Uterus (tissue), 2 donors: ENCODE data around the gene GMPPB.

Experiments
- POLR2A ChIP-seq, 2 donors: fragments of 450-650 bp; IDR thresholded peaks; one replicate each; pipeline ENCODE4 v1.6.1; 2016; ENCODE audit warnings: antibody characterized with exemption in 2 of 2, mild to moderate bottlenecking in 1 of 2, moderate library complexity in 1 of 2
- TF ChIP-seq, protein P1 (sequence below), 4 experiments: fragments of 200-600 bp in 2 of 4; fragments of 450-650 bp in 2 of 4; sonication (generic) in 2 of 4; IDR thresholded peaks; one replicate each; pipeline ENCODE4 v1.5.1; 2016 to 2019; ENCODE audit warnings: antibody characterized with exemption in 4 of 4, mild to moderate bottlenecking in 2 of 4, moderate library complexity in 1 of 4

DNA sequence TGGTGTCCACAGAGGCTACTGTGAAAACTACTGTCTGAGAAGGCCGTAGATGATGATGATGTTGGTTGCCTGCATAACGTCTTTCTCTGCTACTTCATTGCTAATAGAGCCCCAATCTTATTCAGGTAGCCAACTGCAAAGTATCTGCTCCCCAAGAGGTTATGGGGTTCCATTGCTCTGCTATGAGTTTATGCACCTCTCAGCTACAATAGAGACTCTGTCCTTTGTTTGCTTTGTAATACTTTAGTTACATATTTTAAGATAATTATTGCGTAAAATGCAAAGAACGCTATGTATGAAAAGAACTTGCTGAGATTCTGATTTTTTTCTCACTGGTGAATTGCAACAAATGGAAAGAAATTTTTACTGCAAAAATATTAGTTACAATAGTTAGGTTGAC is 27.8 kb upstream of the GMPPB start:
- no peak for TF ChIP-seq POLR2A (IDR thresholded peaks at IDR 0.05)
- TF ChIP-seq, protein P1, sequence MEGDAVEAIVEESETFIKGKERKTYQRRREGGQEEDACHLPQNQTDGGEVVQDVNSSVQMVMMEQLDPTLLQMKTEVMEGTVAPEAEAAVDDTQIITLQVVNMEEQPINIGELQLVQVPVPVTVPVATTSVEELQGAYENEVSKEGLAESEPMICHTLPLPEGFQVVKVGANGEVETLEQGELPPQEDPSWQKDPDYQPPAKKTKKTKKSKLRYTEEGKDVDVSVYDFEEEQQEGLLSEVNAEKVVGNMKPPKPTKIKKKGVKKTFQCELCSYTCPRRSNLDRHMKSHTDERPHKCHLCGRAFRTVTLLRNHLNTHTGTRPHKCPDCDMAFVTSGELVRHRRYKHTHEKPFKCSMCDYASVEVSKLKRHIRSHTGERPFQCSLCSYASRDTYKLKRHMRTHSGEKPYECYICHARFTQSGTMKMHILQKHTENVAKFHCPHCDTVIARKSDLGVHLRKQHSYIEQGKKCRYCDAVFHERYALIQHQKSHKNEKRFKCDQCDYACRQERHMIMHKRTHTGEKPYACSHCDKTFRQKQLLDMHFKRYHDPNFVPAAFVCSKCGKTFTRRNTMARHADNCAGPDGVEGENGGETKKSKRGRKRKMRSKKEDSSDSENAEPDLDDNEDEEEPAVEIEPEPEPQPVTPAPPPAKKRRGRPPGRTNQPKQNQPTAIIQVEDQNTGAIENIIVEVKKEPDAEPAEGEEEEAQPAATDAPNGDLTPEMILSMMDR (IDR thresholded peaks at IDR 0.05) = no peak
